Right lobe of liver (tissue), 4 donors: ENCODE results near the gene CUX1.

Experiments used
- POLR2A ChIP-seq: fragments of 450-650 bp; IDR thresholded peaks from one replicate; pipeline ENCODE4 v1.6.1; 2017; ENCODE audit warnings: antibody characterized with exemption, mild to moderate bottlenecking
- TF ChIP-seq, protein P1 (sequence below), 4 donors: fragments of 200-600 bp in 3 of 4; fragments of 450-650 bp in 1 of 4; IDR thresholded peaks; one replicate each; pipeline versions ENCODE4 v1.5.1 to v1.8.0; 2016 to 2022; ENCODE audit warnings: antibody characterized with exemption in 4 of 4, mild to moderate bottlenecking in 2 of 4
- donor health status: DM: no; HTN: no; CAD: no.
- donor health status: DM: no; HTN: no; CAD: no.
- donor health status: DM: no; HTN: yes; CAD: no.

DNA sequence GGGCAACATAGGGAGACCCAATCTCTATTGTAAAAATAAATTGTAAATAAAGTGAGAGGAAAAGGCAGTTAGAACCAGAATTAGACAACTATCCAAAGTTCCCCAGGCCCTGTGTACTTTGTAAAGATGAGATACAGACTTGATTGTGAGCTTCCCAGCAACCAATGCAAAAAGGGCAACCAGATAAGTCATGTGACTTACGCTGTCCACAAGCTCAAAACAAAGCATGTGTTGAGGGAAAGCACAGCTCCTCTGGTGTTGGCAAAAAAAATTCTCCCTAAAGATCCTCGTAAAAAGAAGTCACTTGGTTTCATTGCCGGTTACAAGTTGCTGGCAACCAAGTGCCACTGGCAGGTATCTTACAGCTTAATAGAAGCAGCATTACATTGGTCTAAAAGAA is 154.0 kb downstream of the CUX1 start:
- TF ChIP-seq, protein P1, sequence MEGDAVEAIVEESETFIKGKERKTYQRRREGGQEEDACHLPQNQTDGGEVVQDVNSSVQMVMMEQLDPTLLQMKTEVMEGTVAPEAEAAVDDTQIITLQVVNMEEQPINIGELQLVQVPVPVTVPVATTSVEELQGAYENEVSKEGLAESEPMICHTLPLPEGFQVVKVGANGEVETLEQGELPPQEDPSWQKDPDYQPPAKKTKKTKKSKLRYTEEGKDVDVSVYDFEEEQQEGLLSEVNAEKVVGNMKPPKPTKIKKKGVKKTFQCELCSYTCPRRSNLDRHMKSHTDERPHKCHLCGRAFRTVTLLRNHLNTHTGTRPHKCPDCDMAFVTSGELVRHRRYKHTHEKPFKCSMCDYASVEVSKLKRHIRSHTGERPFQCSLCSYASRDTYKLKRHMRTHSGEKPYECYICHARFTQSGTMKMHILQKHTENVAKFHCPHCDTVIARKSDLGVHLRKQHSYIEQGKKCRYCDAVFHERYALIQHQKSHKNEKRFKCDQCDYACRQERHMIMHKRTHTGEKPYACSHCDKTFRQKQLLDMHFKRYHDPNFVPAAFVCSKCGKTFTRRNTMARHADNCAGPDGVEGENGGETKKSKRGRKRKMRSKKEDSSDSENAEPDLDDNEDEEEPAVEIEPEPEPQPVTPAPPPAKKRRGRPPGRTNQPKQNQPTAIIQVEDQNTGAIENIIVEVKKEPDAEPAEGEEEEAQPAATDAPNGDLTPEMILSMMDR (IDR thresholded peaks at IDR 0.05): no peak
- no peak for TF ChIP-seq POLR2A
